DOHH2 (cell line): ENCODE measurements around the gene WWC1.

ENCODE experiments used
- H3F3A ChIP-seq: fragments of 200-600 bp; sonication (generic), shearing (Covaris generic); 2 replicates; pipeline ENCODE4 v1.6.0; 2016; ENCODE audit warnings: antibody characterized with exemption, mild to moderate bottlenecking; ENCODE audit not compliant: control insufficient read depth, insufficient read depth
- H3K27ac ChIP-seq: fragments of 200-600 bp; sonication (generic); 2 replicates; pipeline ENCODE4 v1.5.1; 2014; ENCODE audit warnings: low read depth, mild to moderate bottlenecking, low read length, moderate library complexity
- H3K27me3 ChIP-seq: fragments of 200-600 bp; sonication (generic); 2 replicates; pipeline ENCODE4 v1.6.1; 2014; ENCODE audit warnings: mild to moderate bottlenecking, low read length, mixed read lengths; ENCODE audit not compliant: control insufficient read depth
- H3K36me3 ChIP-seq: fragments of 200-600 bp; sonication (generic); 2 replicates; pipeline ENCODE4 v1.6.1; 2014; ENCODE audit warnings: mild to moderate bottlenecking, low read length, moderate library complexity, mixed read lengths; ENCODE audit not compliant: control insufficient read depth
- H3K4me1 ChIP-seq: fragments of 200-600 bp; sonication (generic); 2 replicates; pipeline ENCODE4 v1.6.1; 2014; ENCODE audit warnings: mild to moderate bottlenecking, low read length, mixed read lengths; ENCODE audit not compliant: control insufficient read depth
- H3K4me2 ChIP-seq: fragments of 200-600 bp; sonication (generic); 2 replicates; pipeline ENCODE4 v1.6.0; 2014; ENCODE audit warnings: mild to moderate bottlenecking, low read length, moderate library complexity
- H3K4me3 ChIP-seq: fragments of 200-600 bp; sonication (generic); 2 replicates; pipeline ENCODE4 v1.5.1; 2014; ENCODE audit warnings: mild to moderate bottlenecking, low read length, mixed read lengths
- H3K79me2 ChIP-seq: fragments of 200-600 bp; sonication (generic); 2 replicates; pipeline ENCODE4 v1.6.1; 2014; ENCODE audit warnings: mild to moderate bottlenecking, low read length, mixed read lengths; ENCODE audit not compliant: control insufficient read depth
- H3K9me2 ChIP-seq: fragments of 200-600 bp; sonication (generic); replicated peaks from 2 replicates; pipeline ENCODE4 v1.6.1; 2014; ENCODE audit warnings: mild to moderate bottlenecking, low read length, mixed read lengths; ENCODE audit not compliant: control insufficient read depth
- H3K9me3 ChIP-seq: fragments of 200-600 bp; sonication (generic); 2 replicates; pipeline ENCODE4 v1.6.1; 2014; ENCODE audit warnings: antibody characterized with exemption, low read length, mixed read lengths; ENCODE audit not compliant: control insufficient read depth, insufficient read depth
- H4K20me1 ChIP-seq: fragments of 200-600 bp; sonication (generic); 2 replicates; pipeline ENCODE4 v1.6.0; 2014; ENCODE audit warnings: low read depth, mild to moderate bottlenecking, antibody characterized with exemption, low read length, moderate library complexity; ENCODE audit not compliant: control insufficient read depth, insufficient read depth
- EZH2phosphoT487 ChIP-seq: fragments of 200-600 bp; sonication (generic); IDR thresholded peaks from 2 replicates; pipeline ENCODE4 v1.6.1; 2017; ENCODE audit warnings: borderline replicate concordance, mild to moderate bottlenecking, antibody characterized with exemption, low read length, moderate library complexity, mixed read lengths
- TF ChIP-seq, protein P1 (sequence below): fragments of 200-600 bp; sonication (generic); IDR thresholded peaks from one replicate; pipeline ENCODE4 v1.5.1; 2014; ENCODE audit warnings: antibody characterized with exemption, mild to moderate bottlenecking, low read depth, low read length; ENCODE audit not compliant: poor library complexity, severe bottlenecking

The WWC1 gene

DNA sequence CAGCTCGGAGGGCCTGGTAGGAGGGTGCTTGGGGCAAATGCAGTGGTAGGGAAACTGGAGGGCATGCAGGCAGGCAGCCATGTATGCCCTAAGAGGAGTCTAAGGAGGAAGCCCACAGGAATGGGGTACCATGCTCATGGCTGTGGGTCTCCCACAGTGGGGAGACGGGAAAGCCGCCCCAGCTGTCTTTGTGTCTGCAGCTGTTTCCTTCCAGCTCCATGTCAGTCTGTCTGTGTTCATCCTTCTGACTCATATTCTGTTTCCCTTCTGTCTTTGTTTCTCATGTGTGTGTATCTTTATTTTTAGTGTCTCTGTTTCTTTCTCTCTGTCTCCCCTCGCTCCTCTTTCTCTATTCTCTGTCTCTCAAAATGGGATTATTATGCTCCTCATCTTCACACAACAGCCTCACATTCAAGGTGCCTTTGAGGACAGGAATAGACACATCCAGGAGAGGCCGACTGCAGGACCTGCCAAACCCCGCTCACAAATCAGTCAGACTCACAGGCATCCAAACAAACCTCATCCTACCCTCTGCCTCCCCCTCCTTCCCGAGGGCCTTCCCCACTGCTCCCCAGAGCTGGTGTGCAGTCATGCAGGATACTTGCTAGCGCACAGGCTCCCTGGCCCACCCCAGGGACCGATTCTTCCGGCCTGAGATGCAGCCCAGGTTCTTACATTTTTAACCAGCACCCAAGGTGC lies 126.4 kb downstream of the WWC1 start:
- no peaks in the 10 kb centered on the region for H3K79me2 ChIP-seq
- H4K20me1 ChIP-seq: no peaks in the 10 kb centered on the region
- H3K36me3 ChIP-seq: no peaks in the 10 kb centered on the region
- H3K4me2 ChIP-seq: no peak overlapping the region
- H3K9me3 ChIP-seq: no peaks in the 10 kb centered on the region
- no peaks in the 10 kb centered on the region for H3K27me3 ChIP-seq
- H3K27ac ChIP-seq: no peak overlapping the region
- no peak for TF ChIP-seq EZH2phosphoT487
- TF ChIP-seq, protein P1, sequence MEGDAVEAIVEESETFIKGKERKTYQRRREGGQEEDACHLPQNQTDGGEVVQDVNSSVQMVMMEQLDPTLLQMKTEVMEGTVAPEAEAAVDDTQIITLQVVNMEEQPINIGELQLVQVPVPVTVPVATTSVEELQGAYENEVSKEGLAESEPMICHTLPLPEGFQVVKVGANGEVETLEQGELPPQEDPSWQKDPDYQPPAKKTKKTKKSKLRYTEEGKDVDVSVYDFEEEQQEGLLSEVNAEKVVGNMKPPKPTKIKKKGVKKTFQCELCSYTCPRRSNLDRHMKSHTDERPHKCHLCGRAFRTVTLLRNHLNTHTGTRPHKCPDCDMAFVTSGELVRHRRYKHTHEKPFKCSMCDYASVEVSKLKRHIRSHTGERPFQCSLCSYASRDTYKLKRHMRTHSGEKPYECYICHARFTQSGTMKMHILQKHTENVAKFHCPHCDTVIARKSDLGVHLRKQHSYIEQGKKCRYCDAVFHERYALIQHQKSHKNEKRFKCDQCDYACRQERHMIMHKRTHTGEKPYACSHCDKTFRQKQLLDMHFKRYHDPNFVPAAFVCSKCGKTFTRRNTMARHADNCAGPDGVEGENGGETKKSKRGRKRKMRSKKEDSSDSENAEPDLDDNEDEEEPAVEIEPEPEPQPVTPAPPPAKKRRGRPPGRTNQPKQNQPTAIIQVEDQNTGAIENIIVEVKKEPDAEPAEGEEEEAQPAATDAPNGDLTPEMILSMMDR: no peak
- no peak overlapping the region for H3K4me3 ChIP-seq
- no peaks in the 10 kb centered on the region for H3K9me2 ChIP-seq
- H3F3A ChIP-seq: no peaks in the 10 kb centered on the region
- H3K4me1 ChIP-seq: no peaks in the 10 kb centered on the region

DNA sequence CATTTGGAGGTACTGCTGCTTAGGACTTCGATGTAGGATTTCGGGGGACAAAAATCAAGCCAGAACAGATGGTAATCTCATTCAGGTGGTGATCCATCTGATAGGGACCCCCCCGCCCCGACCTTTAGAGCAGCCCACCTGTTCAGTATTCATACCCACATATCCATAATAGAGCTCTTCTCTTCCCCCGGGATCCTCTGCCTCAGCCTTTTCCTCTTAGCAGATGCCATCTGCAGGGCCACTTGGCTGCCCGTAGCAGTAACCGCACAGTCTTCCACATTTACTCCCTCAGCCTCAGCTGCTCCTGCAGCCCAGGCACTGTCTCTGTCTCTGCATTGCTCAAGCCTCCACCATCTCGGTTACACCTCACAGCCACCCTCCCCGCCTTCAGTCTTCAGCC lies 129.0 kb downstream of the WWC1 start:
- Histone ChIP-seq H3K9me2 (no peaks in the 10 kb centered on the region), H3F3A (no peaks in the 10 kb centered on the region), H3K36me3 (no peaks in the 10 kb centered on the region), H3K79me2 (no peaks in the 10 kb centered on the region), H3K9me3 (no peaks in the 10 kb centered on the region), H3K4me1 (no peaks in the 10 kb centered on the region), H4K20me1 (no peaks in the 10 kb centered on the region), H3K4me2 (no peak overlapping the region), H3K4me3 (no peak overlapping the region), H3K27me3 (no peaks in the 10 kb centered on the region), H3K27ac (no peak overlapping the region)
- TF ChIP-seq, protein P1: no peak
- no peak for TF ChIP-seq EZH2phosphoT487

DNA sequence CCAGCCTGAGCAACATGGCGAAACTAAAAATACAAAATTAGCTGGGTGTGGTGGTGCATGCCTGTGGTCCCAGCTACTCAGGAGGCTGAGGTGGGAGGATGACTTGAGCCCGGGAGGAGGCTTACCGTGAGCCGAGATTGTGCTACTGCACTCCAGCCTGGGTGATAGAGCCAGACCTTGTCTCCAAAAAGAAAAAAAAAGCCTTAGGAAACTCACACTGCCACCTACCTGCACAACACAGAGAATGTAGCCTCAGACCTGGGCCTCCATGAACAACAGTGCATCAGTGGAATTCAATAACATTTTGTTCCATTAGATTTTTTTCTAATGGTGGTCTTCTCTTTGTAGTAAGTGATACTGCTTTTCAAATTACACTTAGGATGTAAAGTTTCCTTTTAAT lies 131.0 kb downstream of the WWC1 start:
- H3K9me3 ChIP-seq: no peaks in the 10 kb centered on the region
- no peaks in the 10 kb centered on the region for H3K27me3 ChIP-seq
- H3K9me2 ChIP-seq: no peaks in the 10 kb centered on the region
- no peaks in the 10 kb centered on the region for H4K20me1 ChIP-seq
- no peaks in the 10 kb centered on the region for H3K4me1 ChIP-seq
- H3F3A ChIP-seq: no peaks in the 10 kb centered on the region
- H3K79me2 ChIP-seq: no peaks in the 10 kb centered on the region
- H3K36me3 ChIP-seq: no peaks in the 10 kb centered on the region
- TF ChIP-seq, protein P1: no peak
- TF ChIP-seq EZH2phosphoT487: no peak
- H3K27ac ChIP-seq: no peak overlapping the region
- no peak overlapping the region for H3K4me2 ChIP-seq
- H3K4me3 ChIP-seq: no peak overlapping the region
